AG10803 (cell line): ENCODE results near the gene LETM1.

Source experiments
- DNase-seq: peaks from one replicate; pipeline ENCODE4 v3.0.0; 2010; ENCODE audit warnings: low read depth
- H3K4me3 ChIP-seq: 2 replicates; pipeline ENCODE4 v1.5.1; 2011; ENCODE audit warnings: mild to moderate bottlenecking, low read length, control low read depth
- CTCF ChIP-seq: conservative IDR thresholded peaks from 2 replicates; pipeline ENCODE4 v1.5.1; 2011; ENCODE audit warnings: mild to moderate bottlenecking, low read length, control low read depth, inconsistent platforms

Gene LETM1

GRCh38 chr4:1807332-1807777 is 48.6 kb downstream of the LETM1 start:
- no peak for DNase-seq
- TF ChIP-seq CTCF = no peak
- no peak overlapping the region for H3K4me3 ChIP-seq

GRCh38 chr4:1806596-1807331 is 49.2 kb downstream of the LETM1 start:
- no peak overlapping the region for H3K4me3 ChIP-seq
- TF ChIP-seq CTCF = no peak
- DNase-seq = no peak

GRCh38 chr4:1806223-1806564 is 49.8 kb downstream of the LETM1 start:
- H3K4me3 ChIP-seq = no peak overlapping the region
- TF ChIP-seq CTCF = no peak
- no peak for DNase-seq

GRCh38 chr4:1805493-1806222 is 50.3 kb downstream of the LETM1 start:
- DNase-seq = no peak
- no peak for TF ChIP-seq CTCF
- no peak overlapping the region for H3K4me3 ChIP-seq

GRCh38 chr4:1804638-1805492 is 51.1 kb downstream of the LETM1 start:
- no peak for DNase-seq
- H3K4me3 ChIP-seq = no peak overlapping the region
- no peak for TF ChIP-seq CTCF

GRCh38 chr4:1803523-1804423 is 52.2 kb downstream of the LETM1 start:
- no peak overlapping the region for H3K4me3 ChIP-seq
- DNase-seq = no peak
- TF ChIP-seq CTCF = no peak
